Muscle layer of colon (tissue), 2 donors: Measurements from ENCODE around the gene CCDC32.

Experiments
- H3K27ac ChIP-seq: one replicate; pipeline ENCODE4 v1.7.0; 2013; ENCODE audit warnings: low read depth, mild to moderate bottlenecking, low read length, moderate library complexity
- H3K27me3 ChIP-seq, 2 donors: one replicate each; pipeline ENCODE4 v1.7.0; 2013; ENCODE audit warnings: low read length in 2 of 2, mild to moderate bottlenecking in 2 of 2; ENCODE audit not compliant: insufficient read depth in 2 of 2, control insufficient read depth in 1 of 2
- H3K36me3 ChIP-seq: one replicate; pipeline ENCODE4 v1.7.0; 2013; ENCODE audit warnings: mild to moderate bottlenecking, low read length; ENCODE audit not compliant: insufficient read depth
- H3K4me1 ChIP-seq: one replicate; pipeline ENCODE4 v1.7.0; 2013; ENCODE audit warnings: mild to moderate bottlenecking, low read length; ENCODE audit not compliant: insufficient read depth
- H3K4me3 ChIP-seq, 2 donors: one replicate each; pipeline ENCODE4 v1.7.0; 2013; ENCODE audit warnings: low read length in 2 of 2, low read depth in 1 of 2, mild to moderate bottlenecking in 1 of 2, moderate library complexity in 1 of 2
- H3K9ac ChIP-seq: one replicate; pipeline ENCODE4 v1.7.0; 2013; ENCODE audit warnings: low read length
- H3K9me3 ChIP-seq: one replicate; pipeline ENCODE4 v1.7.0; 2013; ENCODE audit warnings: mild to moderate bottlenecking, low read length
- donor health status: abdominal sarcoma.
- donor health status: Adenocarcinoma of cecum.

Gene CCDC32, protein sequence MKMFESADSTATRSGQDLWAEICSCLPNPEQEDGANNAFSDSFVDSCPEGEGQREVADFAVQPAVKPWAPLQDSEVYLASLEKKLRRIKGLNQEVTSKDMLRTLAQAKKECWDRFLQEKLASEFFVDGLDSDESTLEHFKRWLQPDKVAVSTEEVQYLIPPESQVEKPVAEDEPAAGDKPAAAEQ

DNA sequence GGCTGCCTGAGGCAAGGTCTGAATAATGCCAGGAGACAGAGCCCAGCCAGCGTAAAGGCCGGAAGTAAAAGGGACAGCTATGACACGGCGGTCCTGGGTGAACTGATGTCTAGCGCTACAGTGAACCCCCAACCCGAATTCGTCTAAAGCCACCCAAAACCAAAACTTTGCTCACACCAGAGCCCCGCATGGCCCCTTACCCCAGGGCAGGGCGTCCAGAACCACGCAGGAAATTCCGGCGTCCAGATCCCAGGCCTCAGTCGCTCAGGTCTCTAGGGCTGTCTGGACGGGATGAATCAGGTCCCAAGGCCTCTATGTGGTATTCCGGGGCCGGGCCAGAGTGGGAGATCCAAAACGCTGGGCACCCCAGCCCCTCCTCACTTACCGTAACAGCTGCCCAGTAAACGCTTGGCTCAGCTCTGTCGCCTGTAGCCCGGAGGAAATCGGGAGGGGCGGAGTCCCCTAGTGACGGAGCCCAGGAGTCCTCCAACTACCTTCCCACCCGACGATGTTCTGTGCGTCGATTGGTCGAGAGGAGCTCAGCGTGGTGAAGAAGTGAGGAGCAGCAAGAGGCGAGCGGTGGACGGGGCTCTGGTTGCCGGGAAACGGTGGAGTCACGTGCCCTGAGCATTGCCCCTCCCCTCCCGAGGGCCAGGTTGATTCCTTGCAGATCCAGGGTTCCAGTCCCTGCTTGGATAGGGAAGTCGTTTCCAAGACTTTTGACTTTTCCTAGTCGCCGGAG is at the start of gene CCDC32:
Gene CCDC32, minus strand, starts transcription at position 452 of the 742 bp plus-strand sequence. CDS start 2,027 bp downstream, outside the sequence.
- Histone ChIP-seq H3K9ac (peak within 1 kb of the TSS; percentile 66), H3K27me3 (no peaks in the 10 kb centered on the region), H3K4me1 (no peaks in the 10 kb centered on the region), H3K9me3 (no peaks in the 10 kb centered on the region), H3K36me3 (no peaks in the 10 kb centered on the region), H3K4me3 (peak within 1 kb of the TSS; percentile 75 to 79), H3K27ac (peak within 1 kb of the TSS; percentile 96)

GRCh38 chr15:40613080-40613479 is 48.2 kb upstream of the CCDC32 start:
- no peak overlapping the region for H3K4me3 ChIP-seq
- H3K9ac ChIP-seq, result no peak overlapping the region
- no peaks in the 10 kb centered on the region for H3K4me1 ChIP-seq
- no peaks in the 10 kb centered on the region for H3K36me3 ChIP-seq
- H3K27me3 ChIP-seq, result no peaks in the 10 kb centered on the region
- no peaks in the 10 kb centered on the region for H3K9me3 ChIP-seq
- H3K27ac ChIP-seq, result no peak overlapping the region

DNA sequence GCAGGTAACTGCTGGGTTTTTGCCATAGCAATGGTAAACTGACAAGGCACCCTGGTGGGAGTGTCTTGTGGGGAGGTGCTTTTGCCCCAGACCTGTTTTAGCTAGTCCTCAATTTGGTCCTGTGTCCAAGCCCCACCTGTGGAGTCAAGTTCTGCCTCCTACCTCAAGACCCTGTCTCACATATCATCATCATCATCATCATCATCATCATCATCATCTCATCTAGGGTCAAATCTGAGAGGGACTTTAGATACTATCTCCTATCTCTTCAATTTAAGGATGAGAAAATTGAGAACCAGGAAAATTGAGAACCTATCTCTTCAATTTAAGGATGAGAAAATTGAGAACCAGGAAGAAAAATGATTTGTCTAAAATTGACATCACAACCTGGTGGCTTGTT is 39.1 kb upstream of the CCDC32 start:
- H3K36me3 ChIP-seq, result no peaks in the 10 kb centered on the region
- no peaks in the 10 kb centered on the region for H3K9me3 ChIP-seq
- no peak overlapping the region for H3K4me3 ChIP-seq
- no peaks in the 10 kb centered on the region for H3K27me3 ChIP-seq
- no peak overlapping the region for H3K27ac ChIP-seq
- no peak overlapping the region for H3K9ac ChIP-seq
- no peaks in the 10 kb centered on the region for H3K4me1 ChIP-seq

DNA sequence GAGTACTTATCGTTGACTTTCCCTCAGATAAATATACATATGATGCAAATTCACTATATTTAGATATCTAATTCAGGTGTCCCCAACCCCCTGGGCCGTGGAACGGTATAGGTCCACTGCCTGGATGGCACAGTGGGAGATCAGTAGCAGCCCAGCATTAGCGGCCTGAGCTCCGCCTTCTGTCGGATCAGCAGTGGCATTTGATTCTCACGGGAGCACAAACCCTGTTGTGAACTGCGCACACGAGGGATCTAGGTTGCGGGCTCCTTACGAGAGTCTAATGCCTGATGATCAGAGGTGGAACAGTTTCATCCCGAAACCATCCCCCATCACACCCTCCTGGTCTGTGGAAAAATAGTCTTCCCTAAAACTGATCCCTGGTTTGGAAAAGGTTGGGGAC is 36.1 kb upstream of the CCDC32 start:
- Histone ChIP-seq H3K9me3 (no peaks in the 10 kb centered on the region), H3K9ac (no peak overlapping the region), H3K27me3 (no peaks in the 10 kb centered on the region), H3K27ac (no peak overlapping the region), H3K4me3 (no peak overlapping the region), H3K36me3 (no peaks in the 10 kb centered on the region), H3K4me1 (no peaks in the 10 kb centered on the region)

DNA sequence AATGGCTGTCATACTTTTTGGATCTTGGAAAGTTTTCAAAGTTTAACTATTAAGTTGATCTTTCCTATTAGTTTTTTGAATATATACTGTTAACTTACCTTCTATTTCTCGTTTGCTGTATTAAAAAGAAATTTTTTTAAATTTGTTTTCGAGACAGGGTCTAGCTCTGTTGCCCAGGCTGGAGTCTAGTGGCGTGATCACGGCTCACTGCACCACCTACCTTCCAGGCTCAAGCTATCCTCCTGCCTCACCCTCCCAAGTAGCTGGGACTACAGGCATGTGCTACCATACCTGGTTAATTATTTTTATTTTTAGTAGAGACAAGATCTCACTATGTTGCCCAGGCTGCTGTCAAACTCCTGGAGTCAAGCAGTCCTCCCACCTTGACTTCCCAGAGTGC is 33.8 kb upstream of the CCDC32 start:
- no peaks in the 10 kb centered on the region for H3K9me3 ChIP-seq
- H3K27ac ChIP-seq, result no peak overlapping the region
- H3K4me3 ChIP-seq, result no peak overlapping the region
- H3K27me3 ChIP-seq, result peaks cover 0 to 4% of the 10 kb centered on the region in 2 donors
- H3K4me1 ChIP-seq, result peaks cover 9% of the 10 kb centered on the region
- no peaks in the 10 kb centered on the region for H3K36me3 ChIP-seq
- H3K9ac ChIP-seq, result no peak overlapping the region

DNA sequence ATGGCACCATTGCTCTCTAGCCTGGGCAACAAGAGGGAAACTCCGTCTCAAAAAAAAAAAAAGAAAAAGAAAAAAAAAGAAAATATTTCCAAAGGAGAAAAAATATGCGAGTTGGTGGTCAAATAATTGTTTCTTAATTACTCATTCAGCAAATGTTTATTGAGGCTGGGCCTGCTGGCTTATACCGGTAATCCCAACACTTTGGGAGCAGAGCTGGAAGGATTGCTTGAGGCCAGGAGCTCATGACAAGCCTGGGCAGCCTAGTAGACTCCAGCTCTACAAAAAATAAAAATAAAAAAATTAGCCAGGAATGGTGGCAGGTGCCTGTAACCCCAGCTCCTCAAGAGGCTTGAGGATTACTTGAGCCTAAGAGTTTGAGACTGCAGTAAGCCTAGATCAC is 33.3 kb upstream of the CCDC32 start:
- Histone ChIP-seq H3K36me3 (no peaks in the 10 kb centered on the region), H3K27ac (no peak overlapping the region), H3K9me3 (no peaks in the 10 kb centered on the region), H3K4me1 (peaks cover 9% of the 10 kb centered on the region), H3K4me3 (no peak overlapping the region), H3K27me3 (peaks cover 0 to 4% of the 10 kb centered on the region in 2 donors), H3K9ac (no peak overlapping the region)

DNA sequence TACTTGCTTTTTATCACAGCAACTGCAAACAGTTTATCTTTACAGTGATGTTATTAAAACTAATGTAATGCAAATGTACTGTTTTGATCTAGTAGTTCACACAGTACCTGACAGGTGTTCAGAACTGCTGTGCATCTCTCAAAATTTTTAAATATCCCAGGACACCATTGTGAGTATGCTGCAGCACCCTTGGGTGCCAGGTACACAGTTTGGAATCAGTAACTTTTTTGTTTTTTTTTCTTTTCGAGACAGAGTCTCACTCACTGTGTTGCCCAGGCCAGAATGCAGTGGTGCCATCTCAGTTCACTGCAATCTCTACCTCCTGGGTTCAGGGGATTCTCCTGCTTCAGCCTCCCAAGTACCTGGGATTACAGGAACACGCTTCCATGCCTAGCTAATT is 32.2 kb upstream of the CCDC32 start:
- Histone ChIP-seq H3K27ac (no peak overlapping the region), H3K9me3 (no peaks in the 10 kb centered on the region), H3K36me3 (no peaks in the 10 kb centered on the region), H3K9ac (no peak overlapping the region), H3K4me3 (no peak overlapping the region), H3K27me3 (peaks cover 0 to 4% of the 10 kb centered on the region in 2 donors), H3K4me1 (peaks cover 9% of the 10 kb centered on the region)

GRCh38 chr15:40595773-40596172 is 30.9 kb upstream of the CCDC32 start:
- Histone ChIP-seq H3K27ac (no peak overlapping the region), H3K4me3 (no peak overlapping the region), H3K36me3 (no peaks in the 10 kb centered on the region), H3K9ac (no peak overlapping the region), H3K27me3 (peaks cover 0 to 4% of the 10 kb centered on the region in 2 donors), H3K9me3 (no peaks in the 10 kb centered on the region), H3K4me1 (peaks cover 9% of the 10 kb centered on the region)

DNA sequence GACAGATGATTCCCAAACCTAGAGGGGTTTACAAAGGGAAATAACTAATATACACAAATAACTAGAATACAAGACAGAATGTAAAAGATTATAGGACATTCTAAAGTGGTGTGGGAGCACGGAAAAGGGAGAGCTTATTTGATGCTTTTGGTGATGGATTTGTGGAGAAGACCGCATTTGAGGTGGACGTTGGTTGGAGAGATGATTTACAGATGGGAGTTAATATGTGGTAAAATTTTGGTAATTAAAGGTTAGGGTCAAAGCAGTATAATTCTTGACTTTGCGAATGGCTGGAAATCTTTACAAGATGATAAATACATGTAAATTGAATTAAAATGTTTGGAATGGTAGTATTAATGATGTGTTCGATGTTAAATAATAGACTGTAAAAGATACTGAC is 30.4 kb upstream of the CCDC32 start:
- H3K27me3 ChIP-seq, result peaks cover 0 to 4% of the 10 kb centered on the region in 2 donors
- no peak overlapping the region for H3K4me3 ChIP-seq
- H3K9ac ChIP-seq, result no peak overlapping the region
- H3K9me3 ChIP-seq, result no peaks in the 10 kb centered on the region
- peaks cover 9% of the 10 kb centered on the region for H3K4me1 ChIP-seq
- no peak overlapping the region for H3K27ac ChIP-seq
- no peaks in the 10 kb centered on the region for H3K36me3 ChIP-seq

DNA sequence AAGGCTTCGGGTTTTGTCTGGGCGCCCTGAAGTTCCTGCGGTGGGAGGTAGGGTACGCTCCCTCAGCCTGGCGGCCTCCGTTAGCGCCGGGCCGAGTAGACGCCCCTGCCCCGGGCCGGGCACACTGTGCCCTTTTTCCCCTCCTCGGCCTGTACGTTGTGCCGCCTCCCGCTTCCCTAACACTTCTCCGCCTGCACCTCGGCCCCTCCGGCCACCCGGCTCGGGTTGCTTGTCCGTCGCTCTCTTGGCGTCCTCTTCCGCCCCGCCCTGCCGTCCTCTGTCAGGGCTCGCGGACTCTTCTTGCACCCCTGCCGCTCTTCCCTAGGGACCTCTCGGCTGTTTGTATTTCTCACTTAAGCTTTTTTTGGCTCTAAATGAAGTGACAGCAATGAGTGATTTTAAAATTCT is 29.6 kb upstream of the CCDC32 start:
- Histone ChIP-seq H3K36me3 (no peaks in the 10 kb centered on the region), H3K27me3 (peaks cover 0 to 4% of the 10 kb centered on the region in 2 donors), H3K27ac (no peak overlapping the region), H3K9ac (no peak overlapping the region), H3K9me3 (no peaks in the 10 kb centered on the region), H3K4me1 (peaks cover 9% of the 10 kb centered on the region), H3K4me3 (peak overlapping the region; percentile 85 to 86)

- peak within 1 kb of the TSS; percentile 50 for H3K9ac ChIP-seq
- H3K27ac ChIP-seq, result peak within 1 kb of the TSS; percentile 93
- H3K4me3 ChIP-seq, result peak within 1 kb of the TSS; percentile 85 to 86
- no peaks in the 10 kb centered on the region for H3K9me3 ChIP-seq
- peaks cover 0 to 4% of the 10 kb centered on the region in 2 donors for H3K27me3 ChIP-seq
- no peaks in the 10 kb centered on the region for H3K36me3 ChIP-seq
- H3K4me1 ChIP-seq, result peaks cover 9% of the 10 kb centered on the region
Measured at GRCh38 chr15:40593588-40594428, 29.0 kb upstream of the CCDC32 start, which contains the start of gene KNL1. TSS of gene KNL1 (plus strand) at chr15:40594249. CDS start at chr15:40602932, 8,683 bp downstream.
